Prostate gland (tissue), 2 donors: ENCODE data around the gene CITED2.

Source experiments
- CTCF ChIP-seq, 4 experiments: fragments of 200-600 bp in 2 of 4; fragments of 450-650 bp in 2 of 4; sonication (generic) in 2 of 4; IDR thresholded peaks; 1 replicate in 3 of 4; 2 replicates in 1 of 4; pipeline ENCODE4 v1.5.1; 2016 to 2019; ENCODE audit warnings: antibody characterized with exemption in 4 of 4, mild to moderate bottlenecking in 2 of 4, moderate library complexity in 2 of 4
- POLR2A ChIP-seq: fragments of 450-650 bp; IDR thresholded peaks from one replicate; pipeline ENCODE4 v1.6.1; 2016; ENCODE audit warnings: antibody characterized with exemption, mild to moderate bottlenecking

DNA sequence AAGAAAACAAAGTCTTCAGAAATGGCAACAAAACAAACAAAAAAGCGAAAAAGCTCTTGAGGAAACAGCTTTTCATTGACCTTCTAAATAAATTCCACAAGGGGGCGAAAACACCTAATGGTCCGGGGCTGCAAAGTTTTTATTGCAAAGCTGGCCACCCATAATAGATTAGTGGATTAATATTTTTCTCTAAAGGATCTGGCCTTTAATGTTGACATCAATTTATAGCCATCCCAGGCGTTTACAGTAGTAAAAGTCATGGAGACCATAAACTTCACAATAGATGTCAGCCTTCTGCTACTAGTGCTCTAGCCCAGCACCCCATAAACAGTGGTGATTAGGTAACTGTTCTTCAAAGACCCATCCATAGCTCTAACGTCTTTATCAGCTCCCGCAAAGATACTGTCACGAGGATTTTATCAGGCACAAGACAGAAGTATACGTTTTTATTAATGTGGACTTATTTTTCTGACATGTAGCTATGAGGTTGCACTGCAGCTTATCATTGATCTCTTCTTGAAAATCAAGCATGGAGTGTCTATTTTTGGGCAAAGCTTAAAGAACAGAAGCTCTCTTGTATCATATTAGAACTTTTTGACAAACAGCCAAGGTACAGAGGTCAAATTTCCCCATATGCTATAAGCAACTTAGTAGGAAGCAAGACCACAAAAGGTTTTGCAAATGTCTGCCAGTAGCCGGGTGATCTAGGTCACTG, 4.7 kb downstream of the CITED2 start:
- no peak for TF ChIP-seq POLR2A
- peak; percentile 45 to 82 (median 76) for TF ChIP-seq CTCF (IDR thresholded peaks at IDR 0.05)
